HG03045 (cell line): ENCODE results near the gene DGCR2.
"Not testable (repeated sequence)": the region's sequence is repeated elsewhere in the genome, so short reads cannot be mapped to it uniquely, and the experiment has no call there.

Experiments
- ATAC-seq: cut with Tn5 transposase; IDR thresholded peaks from one replicate; pipeline ENCODE4 v1.9.1; 2021; ENCODE audit warnings: mild to moderate bottlenecking, moderate library complexity; ENCODE audit not compliant: unreplicated experiment

Gene DGCR2

DNA sequence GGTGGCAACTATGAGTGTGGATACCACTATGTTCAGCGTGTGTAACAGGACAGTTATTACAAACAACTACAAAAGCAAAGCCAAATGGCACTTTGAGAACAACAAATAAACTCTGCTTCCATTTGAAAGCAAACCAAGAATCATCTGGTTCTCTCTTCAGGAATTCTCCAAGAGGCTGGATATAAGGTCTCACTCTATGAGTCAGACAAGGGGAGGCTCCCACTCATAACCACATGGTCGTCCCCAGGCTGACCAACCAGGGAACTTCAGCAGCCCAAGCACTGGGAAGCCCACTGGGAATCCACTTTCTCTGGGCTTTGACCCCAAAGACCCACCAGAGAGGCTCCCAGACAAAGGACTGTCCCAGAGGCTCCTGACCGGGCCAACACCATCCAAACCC lies 35.3 kb downstream of the DGCR2 start:
- no peak for ATAC-seq

GRCh38 chr22:19086417-19086816 lies 35.8 kb downstream of the DGCR2 start:
- ATAC-seq, result no peak

DNA sequence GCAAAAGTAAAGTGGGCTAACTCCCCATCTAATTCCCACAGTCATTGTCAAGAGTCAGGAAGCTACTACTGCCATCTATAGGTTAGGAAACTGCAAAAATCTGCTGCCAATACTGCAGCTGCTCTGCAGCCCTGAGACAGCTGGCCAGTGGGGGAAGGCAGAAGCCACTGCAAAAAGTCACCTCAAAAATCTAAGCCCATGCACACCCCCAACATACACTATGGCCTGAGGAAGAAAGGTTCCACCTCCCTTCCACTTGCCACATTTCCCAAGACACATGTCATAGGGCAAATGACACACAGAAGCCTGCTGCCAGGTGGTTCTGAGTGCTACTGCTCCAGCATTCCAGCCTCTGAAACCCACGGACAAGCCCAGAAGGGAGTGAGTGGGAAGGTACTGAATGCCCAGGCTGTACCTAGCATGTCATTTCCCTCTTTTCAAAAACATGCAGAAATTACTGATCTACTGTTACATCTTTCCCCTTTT lies 36.9 kb downstream of the DGCR2 start:
- ATAC-seq, result no peak

- ATAC-seq, result not testable (repeated sequence)
These were observed 37.6 kb downstream of the DGCR2 start for GRCh38 chr22:19084586-19084985.

- not testable (repeated sequence) for ATAC-seq
These were observed 38.1 kb downstream of the DGCR2 start for GRCh38 chr22:19084126-19084525.

GRCh38 chr22:19082793-19083192 lies 39.4 kb downstream of the DGCR2 start:
- no peak for ATAC-seq

- ATAC-seq, result no peak
These were observed 40.1 kb downstream of the DGCR2 start for GRCh38 chr22:19082101-19082500.

- ATAC-seq, result no peak
These were observed 40.9 kb downstream of the DGCR2 start for GRCh38 chr22:19081351-19081750.

DNA sequence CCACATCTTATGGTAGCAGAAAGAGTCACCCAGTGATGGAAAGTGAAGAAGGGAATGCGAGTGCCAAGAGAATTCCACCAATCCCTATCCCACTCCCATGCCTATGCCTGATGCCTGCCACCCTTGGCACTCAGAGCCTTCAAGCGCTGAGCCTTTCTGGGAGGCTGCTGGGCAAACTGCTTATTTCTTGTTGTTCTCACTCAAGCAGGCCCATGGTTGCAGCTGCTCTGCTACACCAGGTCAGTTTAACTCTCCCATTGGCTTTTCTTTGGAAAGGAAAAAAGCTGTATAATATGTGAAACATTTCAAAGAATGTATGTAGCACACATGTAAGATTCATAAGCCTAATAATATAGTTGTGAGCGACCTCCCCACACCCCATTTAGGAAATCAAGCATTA lies 41.4 kb downstream of the DGCR2 start:
- no peak for ATAC-seq

GRCh38 chr22:19079691-19080090 lies 42.5 kb downstream of the DGCR2 start:
- no peak for ATAC-seq

- ATAC-seq, result no peak
These were observed 46.8 kb downstream of the DGCR2 start for GRCh38 chr22:19075404-19075803.

- not testable (repeated sequence) for ATAC-seq
These were observed 49.4 kb downstream of the DGCR2 start for GRCh38 chr22:19072853-19073252.

GRCh38 chr22:19070397-19071169 lies 51.6 kb downstream of the DGCR2 start:
- ATAC-seq, result no peak

DNA sequence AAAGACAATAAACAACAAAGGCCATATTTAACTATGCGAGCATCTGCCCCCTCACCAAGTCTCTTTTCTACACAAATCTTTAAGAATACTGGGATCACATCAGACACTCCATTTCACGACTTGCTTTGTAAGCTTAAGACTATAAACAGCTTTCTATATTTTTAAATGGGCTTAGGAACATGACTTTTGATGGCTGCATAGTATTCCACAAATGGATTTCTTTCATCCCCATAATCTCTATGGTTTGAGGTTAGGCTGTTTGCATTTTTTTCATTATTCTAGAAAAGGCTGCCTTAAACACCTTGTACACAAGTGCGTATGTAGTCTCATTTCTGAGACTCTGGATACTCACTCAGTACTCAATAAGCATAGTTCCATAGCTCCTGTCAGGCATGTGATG lies 52.8 kb downstream of the DGCR2 start:
- no peak for ATAC-seq

DNA sequence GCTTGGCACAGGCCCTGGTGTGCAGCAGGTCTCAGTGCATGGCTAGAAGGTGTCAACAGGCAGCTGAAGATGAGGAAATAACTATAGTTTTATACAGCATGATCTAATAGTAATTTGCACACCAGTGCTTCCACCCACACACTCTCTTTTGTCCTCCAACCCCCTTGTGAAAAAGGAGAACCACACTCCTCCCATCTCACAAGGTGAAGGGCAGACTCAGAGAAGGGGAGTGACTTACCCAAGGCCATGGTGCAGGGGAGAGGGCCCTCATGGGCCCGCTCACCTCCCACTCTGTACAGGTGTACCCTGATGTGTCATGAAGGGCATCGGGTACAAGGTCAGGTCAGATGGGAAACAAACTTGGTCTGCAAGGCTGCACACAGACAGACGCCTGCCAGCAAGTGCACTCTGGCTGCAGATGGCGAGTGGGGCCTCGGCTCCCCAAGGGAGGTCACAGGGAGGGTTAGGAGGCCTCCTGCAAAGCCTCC lies 53.4 kb downstream of the DGCR2 start:
- no peak for ATAC-seq

- no peak for ATAC-seq
These were observed 54.4 kb downstream of the DGCR2 start for GRCh38 chr22:19067696-19068348.

DNA sequence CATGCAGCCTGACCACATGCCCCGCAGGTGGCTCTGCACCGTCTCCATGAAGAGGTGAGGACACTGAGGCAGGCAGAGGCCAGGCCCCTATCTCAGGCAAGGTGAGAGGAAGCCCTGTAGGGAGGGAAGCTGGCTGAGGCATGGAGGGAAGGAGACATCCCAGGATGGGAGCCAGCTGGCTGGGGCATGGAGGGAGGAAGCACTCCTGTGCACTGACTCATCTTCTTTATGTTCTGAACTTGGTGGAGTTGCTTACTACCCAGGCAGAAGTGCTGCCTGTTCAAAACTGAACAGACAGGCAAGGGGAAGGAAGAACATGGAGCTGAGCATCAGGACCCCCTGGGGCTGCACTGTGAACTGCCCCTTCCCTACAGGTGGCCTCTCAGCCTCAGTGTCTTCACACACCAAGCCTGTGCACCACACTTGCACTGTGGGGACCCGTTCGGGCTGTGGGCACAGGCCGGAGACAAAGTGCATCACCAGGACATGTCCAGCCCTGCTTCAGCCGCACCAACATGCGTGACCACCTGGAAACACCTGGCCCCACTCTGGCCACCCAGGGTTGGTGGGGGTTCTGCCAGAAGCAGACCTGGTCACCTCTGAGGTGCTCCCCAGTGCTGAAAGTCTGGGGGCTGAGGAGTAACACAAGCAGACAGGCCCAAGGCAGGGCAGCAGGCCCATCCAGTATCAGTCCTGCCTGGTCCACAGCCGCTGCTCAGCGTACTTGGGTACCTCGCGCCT lies 55.5 kb downstream of the DGCR2 start:
- ATAC-seq, result no peak

DNA sequence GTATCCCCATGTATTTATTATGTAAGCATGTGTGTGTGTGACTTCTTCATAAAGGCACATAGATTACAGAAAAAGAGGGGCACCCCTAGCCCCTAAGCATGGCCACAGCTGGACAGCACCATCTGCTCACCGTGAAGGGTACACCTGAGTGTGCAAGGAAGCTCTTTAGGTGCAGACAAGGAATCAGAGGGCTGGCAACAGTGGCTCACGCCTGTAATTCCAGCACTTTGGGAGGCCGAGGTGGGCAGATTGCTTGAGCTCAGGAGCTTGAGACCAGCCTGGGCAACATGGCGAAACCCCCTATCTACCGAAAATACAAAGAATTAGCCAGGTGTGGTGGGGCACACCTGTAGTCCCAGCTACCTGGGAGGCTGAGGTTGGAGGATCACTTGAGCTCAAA lies 56.3 kb downstream of the DGCR2 start:
- ATAC-seq, result no peak

GRCh38 chr22:19065298-19065859 lies 56.8 kb downstream of the DGCR2 start:
- no peak for ATAC-seq

DNA sequence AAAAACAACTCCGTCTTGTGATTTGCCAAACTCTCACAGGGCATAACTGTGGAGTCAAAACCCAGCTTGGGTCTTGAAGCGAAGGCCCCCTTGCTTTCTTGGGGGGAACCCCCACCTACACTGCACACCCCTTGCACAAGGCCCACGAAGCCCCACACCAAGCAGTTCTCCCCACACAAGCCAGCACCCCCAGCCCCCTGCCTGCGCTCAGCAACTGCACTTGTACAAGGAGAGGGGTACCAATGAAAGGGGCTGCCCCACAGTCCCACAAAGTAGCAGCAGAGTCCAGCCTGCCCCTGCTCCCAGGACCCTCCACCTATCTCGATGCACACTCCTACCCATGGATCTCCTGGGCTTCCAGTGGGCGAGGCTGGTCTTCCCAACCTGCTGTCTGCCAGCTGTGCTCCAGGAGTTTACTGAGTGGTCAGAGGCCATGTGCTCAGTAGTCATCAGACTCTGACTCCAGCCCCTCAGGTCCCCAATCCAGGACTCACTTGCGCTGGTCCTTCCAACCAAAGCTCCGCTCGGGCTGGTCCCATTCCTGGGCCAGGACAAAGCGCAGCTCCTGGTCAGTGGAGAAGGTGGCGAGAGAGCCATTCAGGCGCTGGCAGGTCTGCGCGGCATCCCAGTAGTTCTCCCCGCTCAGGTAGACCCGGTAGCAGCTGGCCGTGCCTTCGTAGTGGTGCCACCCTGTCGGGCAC lies 57.7 kb downstream of the DGCR2 start:
- no peak for ATAC-seq
